ENCODE measurements around the gene ARL11.

ARL11 gene

GRCh38 chr13:49615836-49616675, 12.3 kb upstream of the ARL11 start:
- no peak for DNase-seq

GRCh38 chr13:49616676-49617065, 11.6 kb upstream of the ARL11 start:
- DNase-seq = no peak

- DNase-seq = peak in 1 of 2 experiments; percentile 4
Observed at GRCh38 chr13:49620170-49620621, 8.1 kb upstream of the ARL11 start.

GRCh38 chr13:49622174-49622946, 5.9 kb upstream of the ARL11 start:
- no peak for DNase-seq

- DNase-seq = no peak
Observed at GRCh38 chr13:49624229-49624628, 4.1 kb upstream of the ARL11 start.

- no peak for DNase-seq
Observed at GRCh38 chr13:49625392-49626079, 2.8 kb upstream of the ARL11 start.

- DNase-seq = no peak
Observed at GRCh38 chr13:49629196-49629938, 1.1 kb downstream of the ARL11 start.

- no peak for DNase-seq
Observed at GRCh38 chr13:49629947-49630346, 1.6 kb downstream of the ARL11 start.

GRCh38 chr13:49630580-49630979, 2.3 kb downstream of the ARL11 start:
- no peak for DNase-seq

- DNase-seq = no peak
Observed at GRCh38 chr13:49632156-49632555, 3.8 kb downstream of the ARL11 start.

GRCh38 chr13:49633710-49634109, 5.4 kb downstream of the ARL11 start:
- no peak for DNase-seq

- DNase-seq = peak in 1 of 2 experiments; percentile 5
Observed at GRCh38 chr13:49635599-49636433, 7.5 kb downstream of the ARL11 start.

- DNase-seq = no peak
Observed at GRCh38 chr13:49636705-49637104, 8.4 kb downstream of the ARL11 start.

GRCh38 chr13:49638030-49638743, 9.9 kb downstream of the ARL11 start:
- no peak for DNase-seq

- DNase-seq = no peak
Observed at GRCh38 chr13:49638744-49639072, 10.4 kb downstream of the ARL11 start.

- no peak for DNase-seq
Observed at GRCh38 chr13:49641801-49642291, 13.5 kb downstream of the ARL11 start.

GRCh38 chr13:49643035-49643646, 14.8 kb downstream of the ARL11 start:
- no peak for DNase-seq

GRCh38 chr13:49645451-49645850, 17.1 kb downstream of the ARL11 start:
- DNase-seq = no peak

GRCh38 chr13:49646688-49647087, 18.4 kb downstream of the ARL11 start:
- DNase-seq = no peak

- DNase-seq = no peak
Observed at GRCh38 chr13:49649244-49649962, 21.1 kb downstream of the ARL11 start.

Data from activated CD4-positive, alpha-beta T cell treated with anti-CD3 and anti-CD28 coated beads, Interleukin-2, amount 50 U/mL, for 48 hours (primary cell).